Vagina (tissue), 2 donors: ENCODE data around the gene TLCD2. TPM values are rescaled to one million over a fixed set of nuclear protein-coding genes. Genes with fewer than 3 reads are reported as not detected.
"Not testable (repeated sequence)": the region's sequence is repeated elsewhere in the genome, so short reads cannot be mapped to it uniquely, and the experiment has no call there.

Experiments used
- DNase-seq, 2 donors: peaks; one replicate each; pipeline ENCODE4 v3.0.0-alpha.2; 2017; ENCODE audit errors: extremely low spot score in 2 of 2
- H3K27ac ChIP-seq: fragments of 200-600 bp; sonication (generic); one replicate; pipeline ENCODE4 v1.5.1; 2019
- H3K27me3 ChIP-seq: fragments of 200-600 bp; sonication (generic); one replicate; pipeline ENCODE4 v1.5.1; 2019
- H3K36me3 ChIP-seq, 2 donors: fragments of 200-600 bp; sonication (generic); one replicate each; pipeline ENCODE4 v1.5.1; 2017 to 2019
- H3K4me1 ChIP-seq: fragments of 200-600 bp; sonication (generic); one replicate; pipeline ENCODE4 v1.5.1; 2019
- H3K4me3 ChIP-seq, 2 donors: fragments of 200-600 bp; sonication (generic); 1 replicate in 1 of 2; 2 replicates in 1 of 2; pipeline ENCODE4 v1.5.1; 2016 to 2019
- H3K9me3 ChIP-seq: fragments of 200-600 bp; sonication (generic); one replicate; pipeline ENCODE4 v1.5.1; 2019
- CTCF ChIP-seq, 3 experiments: fragments of 450-650 bp in 2 of 3; fragments of 200-600 bp in 1 of 3; sonication (generic) in 1 of 3; IDR thresholded peaks; one replicate each; pipeline ENCODE4 v1.5.1; 2017 to 2019; ENCODE audit warnings: antibody characterized with exemption in 3 of 3, mild to moderate bottlenecking in 2 of 3, moderate library complexity in 2 of 3
- POLR2A ChIP-seq, 2 donors: fragments of 450-650 bp; IDR thresholded peaks; one replicate each; pipeline ENCODE4 v1.6.1; 2017; ENCODE audit warnings: antibody characterized with exemption in 2 of 2, mild to moderate bottlenecking in 2 of 2, moderate library complexity in 2 of 2
- POLR2AphosphoS5 ChIP-seq, 2 donors: sonication (generic); formaldehyde crosslinking; IDR thresholded peaks; one replicate each; pipeline ENCODE4 v1.9.0; 2017; ENCODE audit warnings: antibody characterized with exemption in 2 of 2, mild to moderate bottlenecking in 2 of 2, low read depth in 1 of 2; ENCODE audit not compliant: insufficient read depth in 1 of 2
- intact Hi-C: fragments of 100-400 bp; cut with DNase I; formaldehyde crosslinking; loops from one replicate; pipeline ENCODE4 v1.15.1; 2023
- total RNA-seq: library from RNA; depleted of rRNA; stranded (reverse); fragments of >200 nt; gene quantifications from one replicate; pipeline ENCODE4 v1.2.3, GENCODE V29; 2016

TLCD2 gene
- total RNA-seq, 1 donor from 2014 or later, result 10.8 TPM

DNA sequence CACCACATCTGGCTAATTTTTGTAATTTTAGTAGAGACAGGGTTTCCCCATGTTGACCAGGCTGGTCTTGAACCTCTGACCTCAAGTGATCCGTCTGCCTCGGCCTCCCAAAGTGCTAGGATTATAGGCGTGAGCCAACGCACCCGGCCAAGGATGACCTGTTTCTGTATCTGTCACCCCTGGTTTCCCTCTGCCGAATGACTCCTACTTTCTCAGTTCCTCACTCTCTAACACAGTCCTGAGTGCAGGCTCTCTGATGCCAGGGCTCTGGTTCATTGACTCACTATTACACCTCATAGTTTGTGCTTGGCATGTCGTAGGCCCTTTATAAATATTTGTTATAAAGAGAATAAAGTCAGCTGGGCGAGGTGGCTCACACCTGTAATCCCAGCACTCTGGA lies 14.8 kb downstream of the TLCD2 start:
- Histone ChIP-seq H3K4me1 (no peaks in the 10 kb centered on the region), H3K9me3 (no peaks in the 10 kb centered on the region), H3K4me3 (no peak overlapping the region), H3K27me3 (no peaks in the 10 kb centered on the region), H3K27ac (no peak overlapping the region), H3K36me3 (no peaks in the 10 kb centered on the region)
- no peak for TF ChIP-seq POLR2A (IDR thresholded peaks at IDR 0.05)
- no peak for TF ChIP-seq POLR2AphosphoS5 (IDR thresholded peaks at IDR 0.05; ENCODE audit: insufficient read depth in 1 of 2, low read depth in 1 of 2)
- TF ChIP-seq CTCF (IDR thresholded peaks at IDR 0.05), result no peak
- intact Hi-C loops, result no loop called here
- no peak for DNase-seq

GRCh38 chr17:1693339-1693738 lies 16.8 kb downstream of the TLCD2 start:
- Histone ChIP-seq H3K27me3 (no peaks in the 10 kb centered on the region), H3K9me3 (no peaks in the 10 kb centered on the region), H3K4me1 (no peaks in the 10 kb centered on the region), H3K27ac (no peak overlapping the region), H3K36me3 (no peaks in the 10 kb centered on the region), H3K4me3 (no peak overlapping the region)
- TF ChIP-seq CTCF (IDR thresholded peaks at IDR 0.05), result no peak
- no peak for TF ChIP-seq POLR2AphosphoS5 (IDR thresholded peaks at IDR 0.05; ENCODE audit: insufficient read depth in 1 of 2, low read depth in 1 of 2)
- TF ChIP-seq POLR2A (IDR thresholded peaks at IDR 0.05), result no peak
- no peak for DNase-seq
- intact Hi-C loops, result no loop called here

- no peak for DNase-seq
- intact Hi-C loops, result no loop called here
- Histone ChIP-seq H3K27me3 (no peaks in the 10 kb centered on the region), H3K36me3 (no peaks in the 10 kb centered on the region), H3K4me3 (no peak overlapping the region), H3K9me3 (no peaks in the 10 kb centered on the region), H3K27ac (no peak overlapping the region), H3K4me1 (no peaks in the 10 kb centered on the region)
- TF ChIP-seq POLR2A (IDR thresholded peaks at IDR 0.05) (no peak), CTCF (IDR thresholded peaks at IDR 0.05) (no peak), POLR2AphosphoS5 (IDR thresholded peaks at IDR 0.05; ENCODE audit: insufficient read depth in 1 of 2, low read depth in 1 of 2) (no peak)
These were observed 19.5 kb downstream of the TLCD2 start for GRCh38 chr17:1690544-1691221.

- H3K36me3 ChIP-seq, H3K27ac ChIP-seq, H3K4me3 ChIP-seq, DNase-seq, intact Hi-C loops, H3K4me1 ChIP-seq, H3K27me3 ChIP-seq, H3K9me3 ChIP-seq: not testable (repeated sequence)
These were observed 21.8 kb downstream of the TLCD2 start for GRCh38 chr17:1688405-1688804.

GRCh38 chr17:1686086-1686485 lies 24.1 kb downstream of the TLCD2 start:
- no peak for DNase-seq
- Histone ChIP-seq H3K4me1 (peaks cover 29% of the 10 kb centered on the region), H3K36me3 (peaks cover 0 to 25% of the 10 kb centered on the region in 2 donors), H3K27ac (no peak overlapping the region), H3K4me3 (no peak overlapping the region), H3K9me3 (no peaks in the 10 kb centered on the region), H3K27me3 (no peaks in the 10 kb centered on the region)
- no peak for TF ChIP-seq POLR2A (IDR thresholded peaks at IDR 0.05)
- intact Hi-C loops, result no loop called here

- DNase-seq, result peak; percentile 96 to 98
- peaks cover 29% of the 10 kb centered on the region for H3K4me1 ChIP-seq
- H3K4me3 ChIP-seq, result peak within 1 kb of the TSS; percentile 57 to 96
- H3K36me3 ChIP-seq, result peaks cover 5 to 40% of the 10 kb centered on the region in 2 donors
- intact Hi-C loops, result loop anchor here (2.0 kb wide), 1 partner anchor 28 kb away; no protein-coding TSS in a partner anchor
- no peaks in the 10 kb centered on the region for H3K9me3 ChIP-seq
- H3K27me3 ChIP-seq, result no peaks in the 10 kb centered on the region
- TF ChIP-seq CTCF (IDR thresholded peaks at IDR 0.05), result no peak
- TF ChIP-seq POLR2AphosphoS5 (IDR thresholded peaks at IDR 0.05; ENCODE audit: insufficient read depth in 1 of 2, low read depth in 1 of 2), result peak; percentile 94 to 99
- peak; percentile 50 to 97 for TF ChIP-seq POLR2A (IDR thresholded peaks at IDR 0.05)
- peak within 1 kb of the TSS; percentile 86 for H3K27ac ChIP-seq
These were observed 25.6 kb downstream of the TLCD2 start, which contains the start of gene PRPF8 for GRCh38 chr17:1684378-1685189. Gene PRPF8, minus strand, starts transcription at chr17:1684867. Its CDS starts 296 bp downstream, at chr17:1684571.
